Left renal pelvis (tissue), 4 donors: ENCODE measurements around the gene CDK3. TPM values are rescaled to one million over a fixed set of nuclear protein-coding genes. Genes with fewer than 3 reads are reported as not detected.

Experiments used
- DNase-seq, 4 donors: peaks; one replicate each; pipeline ENCODE4 v3.0.0-alpha.2; 2013; ENCODE audit warnings: low read depth in 4 of 4, low spot score in 3 of 4
- polyA plus RNA-seq, 4 donors: library from polyadenylated mRNA; unstranded; fragments of 120-200 nt; gene quantifications; one replicate each; pipeline ENCODE4 v1.2.1, GENCODE V29; 2013; ENCODE audit not compliant: insufficient read length in 4 of 4

CDK3 gene
- polyA plus RNA-seq, 4 donors: 12.5 to 28.5 (median 15.4) TPM

GRCh38 chr17:75987041-75987440 is 13.6 kb upstream of the CDK3 start:
- DNase-seq: no peak

DNA sequence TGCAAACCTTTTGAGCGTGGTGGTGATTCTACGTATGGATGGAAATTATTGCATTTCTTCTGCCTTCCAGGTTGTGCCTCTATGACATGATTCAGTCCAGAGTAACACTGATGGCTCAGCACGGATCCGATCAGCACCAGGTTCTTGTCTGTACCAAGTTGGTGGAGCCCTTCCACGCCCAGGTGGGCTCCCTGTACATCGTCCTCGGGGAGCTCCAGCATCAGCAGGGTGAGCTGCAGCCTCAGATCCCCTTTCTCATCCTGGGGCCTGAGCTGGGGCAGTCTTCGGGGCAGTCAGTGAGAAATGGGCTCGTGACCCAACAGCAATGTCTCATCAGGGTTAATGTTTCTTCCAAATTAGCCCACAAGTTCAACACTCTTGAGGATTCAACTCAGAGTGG is 9.3 kb upstream of the CDK3 start:
- no peak for DNase-seq

DNA sequence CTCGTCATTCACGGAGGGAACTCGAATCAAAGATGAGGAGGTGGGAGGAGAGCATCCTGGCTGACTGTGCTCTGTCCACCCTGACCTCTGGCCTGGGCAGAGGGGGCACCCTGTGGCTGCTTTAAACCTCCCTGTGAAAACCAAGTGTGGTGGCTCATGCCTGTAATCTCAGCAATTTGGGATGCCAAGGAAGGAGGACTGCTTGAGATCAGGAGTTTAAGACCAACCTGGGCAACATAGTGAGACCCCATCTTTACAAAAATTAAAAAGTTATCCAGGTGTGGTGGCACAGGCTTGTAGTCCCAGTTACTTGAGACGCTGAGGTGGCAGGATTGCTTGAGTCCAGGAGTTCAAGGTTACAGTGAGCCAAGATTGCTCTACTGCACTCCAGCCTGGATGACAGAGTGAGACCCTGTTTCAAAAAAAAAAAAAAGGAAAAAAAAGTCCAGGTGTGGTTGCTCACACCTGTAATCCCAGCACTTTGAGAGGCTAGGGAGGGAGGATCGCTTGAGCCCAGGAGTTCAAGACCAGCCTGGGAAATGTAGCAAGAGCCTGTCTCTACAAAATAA is 5.8 kb upstream of the CDK3 start:
- no peak for DNase-seq

DNA sequence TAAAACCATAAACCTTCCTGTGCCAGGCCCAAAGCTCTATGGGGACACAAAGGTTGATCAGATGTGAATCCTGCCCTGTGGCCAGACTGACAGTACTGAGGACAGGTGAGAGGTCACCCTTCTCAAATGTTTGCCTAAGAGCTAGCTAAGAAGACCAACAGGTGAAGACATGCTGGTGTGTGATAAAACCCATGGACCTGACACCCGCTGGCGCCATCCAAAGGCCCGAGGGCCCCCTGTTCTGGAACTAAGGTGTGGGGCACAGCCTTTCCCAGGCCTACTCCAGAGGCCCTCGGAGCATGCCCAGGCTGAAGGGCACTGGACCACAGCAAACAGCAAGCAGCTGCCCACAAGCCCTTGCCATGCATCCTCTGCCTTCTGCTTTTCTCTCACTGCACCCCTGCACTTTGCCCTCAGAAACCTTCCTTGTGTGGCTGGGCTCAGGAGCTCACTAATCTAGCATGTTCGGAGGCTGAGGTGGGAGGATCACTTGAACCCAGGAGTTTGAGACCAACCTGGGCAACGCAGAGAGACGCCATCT is 5.2 kb upstream of the CDK3 start:
- DNase-seq: no peak

- no peak for DNase-seq
Observed at GRCh38 chr17:75996665-75997590, 3.7 kb upstream of the CDK3 start.

DNA sequence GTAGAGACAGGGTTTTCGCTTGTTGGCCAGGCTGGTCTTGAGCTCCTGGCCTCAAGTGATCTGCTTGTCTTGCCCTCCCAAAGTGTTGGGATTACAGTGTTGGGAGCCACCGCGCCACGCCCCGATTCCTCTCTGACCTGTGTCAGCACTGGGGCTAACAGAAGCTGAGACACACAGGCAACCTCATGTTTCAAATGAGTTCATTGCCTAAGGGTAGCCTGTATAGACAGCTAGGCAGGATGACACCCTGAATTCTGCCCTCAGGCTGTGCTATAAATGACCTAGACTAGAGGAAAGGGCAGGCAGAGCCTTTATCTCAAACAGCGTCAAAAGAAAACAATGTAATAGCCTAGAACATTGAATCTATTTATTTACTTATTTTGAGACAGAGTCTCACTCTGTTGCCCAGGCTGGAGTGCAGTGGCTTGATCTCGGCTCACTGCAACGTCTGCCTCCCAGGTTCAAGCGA is 2.3 kb upstream of the CDK3 start:
- no peak for DNase-seq

DNA sequence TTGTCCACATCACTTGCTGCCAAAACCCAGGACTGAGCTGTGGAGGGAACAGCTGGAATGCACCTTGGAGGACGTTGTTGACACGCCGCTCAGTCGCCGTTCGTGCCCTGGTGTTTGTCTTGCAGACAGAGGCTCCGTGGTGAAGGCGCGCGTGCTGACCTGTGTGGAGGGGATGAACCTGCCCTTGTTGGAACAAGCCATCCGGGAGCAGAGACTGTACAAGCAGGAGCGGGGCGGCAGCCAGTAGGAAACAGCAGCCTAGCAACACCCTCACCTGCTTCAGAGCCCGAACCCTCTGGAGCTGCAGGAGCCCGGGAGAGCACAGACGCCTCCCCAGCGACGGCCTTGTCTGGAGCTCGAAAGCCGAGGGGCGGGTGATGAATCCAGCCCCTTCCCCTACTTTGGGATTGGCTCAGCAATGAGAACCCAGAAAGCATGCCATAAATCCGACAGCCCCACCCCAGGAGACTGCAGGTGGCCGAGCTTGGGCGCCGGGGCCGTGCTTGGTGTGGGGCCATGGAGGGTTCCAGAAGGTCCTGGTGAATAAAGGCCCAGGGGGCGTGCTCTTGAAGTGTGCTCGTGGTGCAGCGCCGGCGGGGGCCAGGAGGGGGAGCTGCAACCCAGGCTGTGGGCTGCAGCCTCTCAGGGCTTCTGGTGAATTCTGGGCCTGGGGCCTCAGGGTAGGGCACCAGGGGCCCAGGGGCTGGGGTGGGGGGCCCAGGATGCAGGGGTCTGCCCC is 470 bp upstream of the CDK3 start:
- DNase-seq: no peak

- DNase-seq: no peak
Observed at GRCh38 chr17:76002100-76002499, 1.4 kb downstream of the CDK3 start.

- DNase-seq: no peak
Observed at GRCh38 chr17:76003915-76004314, 3.3 kb downstream of the CDK3 start.

DNA sequence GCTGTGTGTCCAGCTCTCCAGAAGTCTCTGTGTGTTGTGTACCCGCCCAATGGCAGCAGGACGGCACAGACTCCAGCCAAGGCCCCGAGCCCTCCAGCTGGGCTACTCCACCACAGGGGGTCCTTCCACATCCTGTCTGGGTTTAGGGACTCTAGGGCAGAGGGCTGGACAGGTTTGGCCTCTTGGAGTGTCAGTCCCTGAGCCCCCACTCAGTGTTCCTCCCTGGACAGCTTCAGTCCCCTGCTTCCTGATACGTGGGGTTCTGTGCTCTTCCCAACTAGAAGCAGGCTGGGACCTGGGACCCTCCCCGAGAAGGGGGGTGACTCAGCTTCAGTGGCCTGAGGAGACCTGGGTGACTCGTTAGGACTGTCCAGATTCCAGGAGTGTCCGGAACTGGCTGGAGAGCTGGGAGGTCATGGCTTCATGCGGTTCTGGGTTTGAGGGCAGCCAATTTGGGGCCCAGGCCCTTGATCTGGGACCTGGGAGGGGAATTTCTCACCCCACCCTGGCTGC is 4.2 kb downstream of the CDK3 start:
- no peak for DNase-seq

DNA sequence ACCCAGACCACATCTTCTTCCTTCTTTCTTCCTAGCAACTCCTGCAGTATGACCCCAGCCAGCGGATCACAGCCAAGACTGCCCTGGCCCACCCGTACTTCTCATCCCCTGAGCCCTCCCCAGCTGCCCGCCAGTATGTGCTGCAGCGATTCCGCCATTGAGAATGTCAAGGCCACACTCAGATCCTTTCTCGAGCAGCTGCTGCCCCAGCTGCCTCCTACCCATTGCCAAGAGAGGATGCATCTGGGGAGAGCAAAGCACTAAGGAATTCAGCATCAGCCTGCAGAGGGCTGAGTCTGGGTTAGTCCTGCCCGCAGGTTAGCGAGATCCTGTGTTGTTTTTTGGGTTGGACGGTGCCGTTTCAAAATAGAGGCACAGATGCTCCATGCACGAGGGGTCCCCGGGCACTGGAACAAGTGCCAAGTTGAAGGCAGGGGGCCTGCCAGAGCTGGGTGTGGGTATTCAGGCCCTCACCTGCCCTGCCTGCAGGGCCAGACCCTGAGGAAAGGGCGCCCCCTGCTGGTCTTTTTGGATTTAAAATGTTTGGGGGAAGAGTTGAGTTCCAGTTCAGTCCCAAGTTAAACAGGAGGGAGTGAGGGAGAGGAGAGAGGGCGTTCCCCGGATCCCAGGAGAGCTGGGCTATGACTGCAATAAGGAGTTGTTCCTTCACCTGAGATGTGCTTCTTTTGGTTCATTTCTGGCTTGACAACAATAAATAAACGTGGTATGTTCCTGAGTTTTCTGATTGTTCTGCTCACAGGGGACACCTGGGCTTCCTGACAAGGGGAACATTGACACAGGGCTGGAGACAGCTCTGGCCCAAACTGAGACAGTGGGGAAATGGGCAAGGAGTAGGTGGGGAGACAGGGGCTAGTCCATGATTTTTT is 4.9 kb downstream of the CDK3 start:
- no peak for DNase-seq

- DNase-seq: no peak
Observed at GRCh38 chr17:76007131-76007849, 6.6 kb downstream of the CDK3 start.

GRCh38 chr17:76007850-76008165 is 7.2 kb downstream of the CDK3 start:
- DNase-seq: no peak

DNA sequence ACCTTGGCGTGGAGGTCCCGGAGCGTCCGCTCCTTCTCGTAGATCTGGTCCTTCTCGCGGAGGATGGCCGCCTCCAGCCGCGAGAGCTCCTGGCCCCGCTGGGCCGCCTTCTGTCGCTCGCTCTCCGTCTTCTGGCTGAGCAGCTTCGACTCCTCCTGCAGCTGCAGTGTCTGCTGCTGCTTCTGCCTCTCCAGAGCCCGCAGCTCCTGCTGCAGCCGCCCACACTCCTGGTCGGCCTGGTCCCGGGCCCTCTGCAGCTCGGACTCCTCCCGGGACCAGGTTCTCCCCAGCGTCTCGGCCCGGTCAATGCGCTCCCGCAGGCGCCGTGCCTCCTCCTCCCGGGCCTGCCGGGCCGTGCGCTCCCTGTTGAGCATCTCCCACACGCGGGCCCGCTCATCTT is 7.6 kb downstream of the CDK3 start:
- DNase-seq: no peak

- no peak for DNase-seq
Observed at GRCh38 chr17:76008630-76009425, 8.2 kb downstream of the CDK3 start.

DNA sequence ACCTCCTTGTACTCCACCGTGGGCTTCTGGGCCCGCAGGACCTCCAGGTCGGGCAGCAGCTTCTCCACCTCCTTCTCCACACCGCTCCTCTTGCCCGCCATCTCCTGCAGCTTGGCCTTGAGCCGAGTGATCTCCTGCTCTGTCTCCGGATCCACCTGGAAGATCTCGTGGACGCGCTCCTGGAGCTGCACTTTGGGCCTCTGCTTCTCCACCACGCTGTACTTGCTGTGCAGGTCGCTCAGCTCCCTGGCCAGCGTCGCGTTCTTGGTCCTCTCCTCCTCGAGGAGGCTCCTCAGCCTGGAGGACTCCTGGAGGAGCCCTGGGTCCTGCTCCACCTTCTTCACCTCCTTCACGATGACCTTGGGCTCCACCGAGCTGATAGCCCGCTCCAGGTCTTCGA is 8.8 kb downstream of the CDK3 start:
- DNase-seq: no peak

GRCh38 chr17:76009969-76010661 is 9.5 kb downstream of the CDK3 start:
- no peak for DNase-seq

DNA sequence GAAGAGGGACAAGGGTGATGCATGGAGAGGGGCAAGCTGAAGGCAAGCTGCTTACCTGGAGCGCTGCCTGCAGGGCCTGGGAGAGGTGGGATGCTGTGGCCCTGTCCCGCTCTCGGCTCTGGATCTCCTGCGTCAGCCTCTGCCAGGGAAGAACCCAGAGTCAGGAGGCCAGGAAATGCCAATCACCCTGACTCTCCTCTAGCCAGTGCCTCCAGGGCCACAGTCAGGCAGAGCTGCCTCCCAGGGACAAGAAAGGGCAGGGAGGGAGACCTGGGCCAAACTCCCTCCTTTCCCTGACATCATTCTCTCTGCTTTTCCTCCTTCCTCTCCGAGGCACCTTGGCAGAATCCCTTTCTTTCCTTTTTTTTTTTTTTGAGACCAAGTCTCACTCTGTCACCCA is 11.3 kb downstream of the CDK3 start:
- no peak for DNase-seq
